NB4 (cell line): Measurements from ENCODE around the gene NOP56.

ENCODE experiments used
- DNase-seq: peaks from one replicate; pipeline ENCODE4 v3.0.0; 2010; ENCODE audit warnings: low read depth
- H3K4me3 ChIP-seq: one replicate; pipeline ENCODE4 v1.5.1; 2011; ENCODE audit warnings: mild to moderate bottlenecking, low read depth, low read length, moderate library complexity
- MYC ChIP-seq: IDR thresholded peaks from 2 replicates; pipeline ENCODE4 v1.6.1; 2011; ENCODE audit warnings: low read depth, low read length
- POLR2A ChIP-seq: IDR thresholded peaks from 2 replicates; pipeline ENCODE4 v1.6.1; 2011; ENCODE audit warnings: mild to moderate bottlenecking; ENCODE audit not compliant: insufficient read length; ENCODE audit errors: extremely low read depth
- TF ChIP-seq, protein P1 (sequence below): IDR thresholded peaks from one replicate; pipeline ENCODE4 v1.5.1; 2012; ENCODE audit warnings: low read depth, low read length
- TF ChIP-seq, protein P2 (sequence below): IDR thresholded peaks from 2 replicates; pipeline ENCODE4 v1.6.1; 2011; ENCODE audit warnings: low read depth, low read length

NOP56 gene

GRCh38 chr20:2652724-2653555, 508 bp downstream of the NOP56 start:
- DNase-seq = peak; percentile 32
- H3K4me3 ChIP-seq = peak overlapping the region; percentile 80
- TF ChIP-seq, protein P1, sequence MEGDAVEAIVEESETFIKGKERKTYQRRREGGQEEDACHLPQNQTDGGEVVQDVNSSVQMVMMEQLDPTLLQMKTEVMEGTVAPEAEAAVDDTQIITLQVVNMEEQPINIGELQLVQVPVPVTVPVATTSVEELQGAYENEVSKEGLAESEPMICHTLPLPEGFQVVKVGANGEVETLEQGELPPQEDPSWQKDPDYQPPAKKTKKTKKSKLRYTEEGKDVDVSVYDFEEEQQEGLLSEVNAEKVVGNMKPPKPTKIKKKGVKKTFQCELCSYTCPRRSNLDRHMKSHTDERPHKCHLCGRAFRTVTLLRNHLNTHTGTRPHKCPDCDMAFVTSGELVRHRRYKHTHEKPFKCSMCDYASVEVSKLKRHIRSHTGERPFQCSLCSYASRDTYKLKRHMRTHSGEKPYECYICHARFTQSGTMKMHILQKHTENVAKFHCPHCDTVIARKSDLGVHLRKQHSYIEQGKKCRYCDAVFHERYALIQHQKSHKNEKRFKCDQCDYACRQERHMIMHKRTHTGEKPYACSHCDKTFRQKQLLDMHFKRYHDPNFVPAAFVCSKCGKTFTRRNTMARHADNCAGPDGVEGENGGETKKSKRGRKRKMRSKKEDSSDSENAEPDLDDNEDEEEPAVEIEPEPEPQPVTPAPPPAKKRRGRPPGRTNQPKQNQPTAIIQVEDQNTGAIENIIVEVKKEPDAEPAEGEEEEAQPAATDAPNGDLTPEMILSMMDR = no peak
- no peak for TF ChIP-seq POLR2A
- TF ChIP-seq, protein P2, sequence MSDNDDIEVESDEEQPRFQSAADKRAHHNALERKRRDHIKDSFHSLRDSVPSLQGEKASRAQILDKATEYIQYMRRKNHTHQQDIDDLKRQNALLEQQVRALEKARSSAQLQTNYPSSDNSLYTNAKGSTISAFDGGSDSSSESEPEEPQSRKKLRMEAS = peak; percentile 91
- peak; percentile 79 for TF ChIP-seq MYC

DNA sequence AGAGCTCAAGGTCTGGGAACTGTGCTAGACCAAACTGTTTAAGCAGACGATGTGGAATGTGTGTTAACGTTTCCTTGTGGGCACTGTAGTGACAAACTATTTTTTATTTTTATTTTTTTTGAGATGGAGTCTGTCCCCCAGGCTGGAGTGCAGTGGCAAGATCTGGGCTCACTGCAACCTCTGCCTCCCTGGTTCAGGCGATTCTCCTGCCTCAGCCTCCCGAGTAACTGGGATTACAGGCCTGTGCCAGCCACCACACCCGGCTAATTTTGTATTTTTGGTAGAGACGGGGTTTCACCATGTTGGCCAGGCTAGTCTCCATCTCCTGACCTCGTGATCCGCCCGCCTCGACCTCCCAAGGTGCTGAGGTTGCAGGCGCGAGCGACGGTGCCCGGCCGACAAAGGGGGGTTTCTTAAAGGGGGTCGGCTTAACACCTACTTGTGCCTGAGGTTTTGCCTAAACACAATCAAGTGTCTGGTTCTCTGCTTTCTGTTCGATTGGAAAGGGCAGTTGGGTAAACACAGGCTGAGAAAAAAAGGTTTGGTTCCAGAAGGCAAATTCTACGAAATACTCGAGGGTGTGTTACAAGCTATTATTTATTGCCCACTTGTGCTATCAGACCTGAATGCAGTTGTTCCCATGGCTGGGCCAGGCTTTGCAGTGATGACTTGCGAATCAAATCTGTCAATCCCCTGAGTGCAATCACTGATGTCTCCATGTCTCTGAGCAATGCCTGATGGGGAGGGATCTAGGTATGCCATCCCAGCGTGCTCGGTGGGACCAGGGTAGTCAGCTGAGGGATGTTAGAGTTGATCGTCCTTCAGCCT, 1.3 kb downstream of the NOP56 start:
- DNase-seq = peak; percentile 33
- no peak for TF ChIP-seq MYC
- no peak for TF ChIP-seq POLR2A
- TF ChIP-seq, protein P2 = no peak
- peak overlapping the region; percentile 80 for H3K4me3 ChIP-seq

- TF ChIP-seq, protein P2 = no peak
- TF ChIP-seq, protein P1 = no peak
- TF ChIP-seq POLR2A (no peak), MYC (no peak)
- peak overlapping the region; percentile 80 for H3K4me3 ChIP-seq
- peak; percentile 24 for DNase-seq
Measured at GRCh38 chr20:2654384-2654822, 2.0 kb downstream of the NOP56 start.

- DNase-seq = no peak
- H3K4me3 ChIP-seq = peak overlapping the region; percentile 80
- TF ChIP-seq, protein P1 = no peak
- TF ChIP-seq, protein P2 = no peak
- TF ChIP-seq MYC = no peak
- TF ChIP-seq POLR2A = no peak
Measured at GRCh38 chr20:2654831-2655230, 2.4 kb downstream of the NOP56 start.

DNA sequence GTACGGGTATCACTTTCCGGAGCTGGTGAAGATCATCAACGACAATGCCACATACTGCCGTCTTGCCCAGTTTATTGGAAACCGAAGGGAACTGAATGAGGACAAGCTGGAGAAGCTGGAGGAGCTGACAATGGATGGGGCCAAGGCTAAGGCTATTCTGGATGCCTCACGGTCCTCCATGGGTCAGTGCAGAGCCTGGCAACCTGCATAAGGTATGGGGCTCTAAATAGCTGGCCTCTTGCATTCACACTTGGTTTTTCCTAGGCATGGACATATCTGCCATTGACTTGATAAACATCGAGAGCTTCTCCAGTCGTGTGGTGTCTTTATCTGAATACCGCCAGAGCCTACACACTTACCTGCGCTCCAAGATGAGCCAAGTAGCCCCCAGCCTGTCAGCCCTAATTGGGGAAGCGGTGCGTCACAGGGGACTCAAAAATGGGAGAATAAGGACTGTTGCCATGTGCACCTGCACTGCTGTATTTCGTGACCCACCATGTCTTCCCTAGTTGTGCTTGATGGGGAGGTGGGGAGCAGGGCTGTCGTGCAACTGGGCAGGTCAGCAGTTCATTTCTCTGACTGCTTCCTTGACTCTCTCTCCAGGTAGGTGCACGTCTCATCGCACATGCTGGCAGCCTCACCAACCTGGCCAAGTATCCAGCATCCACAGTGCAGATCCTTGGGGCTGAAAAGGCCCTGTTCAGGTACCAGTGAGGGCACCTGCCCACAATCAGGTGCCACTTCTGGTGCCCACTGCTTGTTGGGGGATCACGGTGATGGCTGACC, 3.1 kb downstream of the NOP56 start:
- TF ChIP-seq, protein P2 = no peak
- TF ChIP-seq POLR2A = peak; percentile 5
- H3K4me3 ChIP-seq = peak overlapping the region; percentile 80
- no peak for DNase-seq

DNA sequence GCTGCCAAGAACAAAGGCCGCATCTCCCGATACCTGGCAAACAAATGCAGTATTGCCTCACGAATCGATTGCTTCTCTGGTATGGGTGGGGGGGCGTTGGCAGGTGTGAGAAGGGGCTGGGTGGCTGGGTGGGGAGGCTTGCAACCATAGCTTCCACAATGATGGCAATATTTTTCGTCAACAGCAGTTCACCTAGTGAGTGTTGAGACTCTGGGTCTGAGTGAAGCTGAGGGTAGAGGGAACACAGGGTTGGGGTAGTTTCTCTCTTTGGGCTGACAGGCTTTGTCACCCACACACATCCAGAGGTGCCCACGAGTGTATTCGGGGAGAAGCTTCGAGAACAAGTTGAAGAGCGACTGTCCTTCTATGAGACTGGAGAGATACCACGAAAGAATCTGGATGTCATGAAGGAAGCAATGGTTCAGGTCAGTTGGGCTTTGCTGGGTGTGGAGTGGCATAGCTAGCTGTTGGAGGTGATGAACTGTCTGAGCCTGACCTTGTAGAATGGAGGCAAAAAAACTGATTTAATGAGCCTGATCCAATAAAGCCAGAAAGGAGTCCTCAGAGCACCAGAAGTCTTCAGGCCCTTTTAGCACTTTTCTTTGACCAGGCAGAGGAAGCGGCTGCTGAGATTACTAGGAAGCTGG, 4.2 kb downstream of the NOP56 start:
- TF ChIP-seq POLR2A (no peak), MYC (no peak)
- TF ChIP-seq, protein P2 = no peak
- TF ChIP-seq, protein P1 = no peak
- peak; percentile 18 for DNase-seq
- H3K4me3 ChIP-seq = peak overlapping the region; percentile 80
